HepG2 (cell line): ENCODE measurements around the gene NELFB.

Experiments
- AGO1 ChIP-seq: fragments of 200-400 bp; formaldehyde crosslinking; IDR thresholded peaks from 2 replicates; pipeline ENCODE4 v1.6.1; 2017; ENCODE audit warnings: mild to moderate bottlenecking, low read depth, low read length, moderate library complexity; ENCODE audit not compliant: poor library complexity, severe bottlenecking
- EP300 ChIP-seq, 3 experiments: sonication (generic) in 1 of 3; formaldehyde crosslinking in 1 of 3; IDR thresholded peaks; 2 replicates each; pipeline versions ENCODE4 v1.5.1 to v1.6.1; 2011 to 2020; ENCODE audit warnings: low read depth in 2 of 3, low read length in 2 of 3, borderline replicate concordance in 1 of 3, improper control_type of control experiment in 1 of 3, mild to moderate bottlenecking in 1 of 3, missing genetic modification reagents in 1 of 3, moderate library complexity in 1 of 3
- HMG20B ChIP-seq: conservative IDR thresholded peaks from 2 replicates; pipeline ENCODE4 v1.6.1; 2016; ENCODE audit warnings: missing genetic modification reagents, missing compliant biosample characterization
- RAD21 ChIP-seq: fragments of 450-650 bp; formaldehyde crosslinking; IDR thresholded peaks from 2 replicates; pipeline ENCODE4 v1.5.0; 2020; ENCODE audit warnings: mild to moderate bottlenecking
- TARDBP ChIP-seq: sonication (generic); formaldehyde crosslinking; IDR thresholded peaks from 2 replicates; pipeline ENCODE4 v1.8.0; 2022; ENCODE audit warnings: mild to moderate bottlenecking, missing genetic modification reagents

DNA sequence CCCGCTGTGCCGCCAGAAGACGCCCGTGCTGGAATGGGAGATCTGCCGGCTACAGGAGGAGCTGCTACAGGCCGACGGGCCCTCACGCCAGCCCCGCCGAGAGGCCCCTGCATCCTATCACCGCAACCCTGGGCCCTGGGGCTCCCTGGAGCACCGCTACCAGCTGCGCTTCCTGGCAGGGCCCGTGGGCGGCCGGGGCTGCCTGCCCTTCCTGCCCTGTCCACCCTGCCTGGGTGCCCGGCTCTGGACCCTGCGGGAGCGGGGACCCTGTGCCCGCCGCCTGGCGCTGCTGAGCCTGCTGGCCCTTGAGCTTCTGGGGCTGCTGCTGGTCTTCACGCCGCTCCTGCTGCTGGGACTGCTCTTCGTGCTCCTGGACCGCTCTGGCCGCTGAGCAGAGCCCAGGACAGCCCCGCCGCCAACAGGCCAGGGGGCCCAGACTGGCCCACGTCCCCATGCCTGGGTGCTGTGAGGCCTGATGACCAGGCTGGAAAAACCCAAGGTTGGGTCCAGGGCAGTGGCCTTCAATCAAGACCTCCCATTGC lies 36.8 kb upstream of the NELFB start:
- TF ChIP-seq TARDBP (CRISPR knock-in tag) (no peak), HMG20B (no peak), EP300 (IDR thresholded peaks at IDR 0.05; ENCODE audit: low read depth in 2 of 2, low read length in 2 of 2) (no peak), EP300 (CRISPR knock-in tag; IDR thresholded peaks at IDR 0.05; ENCODE audit: borderline replicate concordance) (no peak), RAD21 (CRISPR knock-in tag) (no peak), AGO1 (peak; percentile 44)
